Measurements from ENCODE around the gene TENM3. TPM values are rescaled to one million over a fixed set of nuclear protein-coding genes. Genes with fewer than 3 reads are reported as not detected.
"Not testable (repeated sequence)": the region's sequence is repeated elsewhere in the genome, so short reads cannot be mapped to it uniquely, and the experiment has no call there.

TENM3 gene
- total RNA-seq, 1 donor from 2014 or later, result 7.8 TPM

GRCh38 chr4:182810103-182810615 is 567.0 kb downstream of the TENM3 start:
- DNase-seq (ENCODE audit: low spot score), result no peak

GRCh38 chr4:182812916-182813315 is 569.7 kb downstream of the TENM3 start:
- DNase-seq (ENCODE audit: low spot score), result no peak

- DNase-seq (ENCODE audit: low spot score), result not testable (repeated sequence)
Observed at GRCh38 chr4:182814065-182814464, 570.9 kb downstream of the TENM3 start.

GRCh38 chr4:182818926-182819730 is 575.9 kb downstream of the TENM3 start:
- no peak for DNase-seq (ENCODE audit: low spot score)

- DNase-seq (ENCODE audit: low spot score), result no peak
Observed at GRCh38 chr4:182819751-182820150, 576.5 kb downstream of the TENM3 start.

GRCh38 chr4:182822554-182822953 is 579.4 kb downstream of the TENM3 start:
- no peak for DNase-seq (ENCODE audit: low spot score)

GRCh38 chr4:182823576-182823975 is 580.4 kb downstream of the TENM3 start:
- DNase-seq (ENCODE audit: low spot score), result no peak

GRCh38 chr4:182825003-182825402 is 581.8 kb downstream of the TENM3 start:
- DNase-seq (ENCODE audit: low spot score), result no peak

GRCh38 chr4:182825786-182826185 is 582.6 kb downstream of the TENM3 start:
- DNase-seq (ENCODE audit: low spot score), result no peak

- DNase-seq (ENCODE audit: low spot score), result no peak
Observed at GRCh38 chr4:182826391-182826790, 583.2 kb downstream of the TENM3 start.

GRCh38 chr4:182827166-182827565 is 584.0 kb downstream of the TENM3 start:
- DNase-seq (ENCODE audit: low spot score), result no peak

- DNase-seq (ENCODE audit: low spot score), result no peak
Observed at GRCh38 chr4:182827954-182828353, 584.8 kb downstream of the TENM3 start.

- no peak for DNase-seq (ENCODE audit: low spot score)
Observed at GRCh38 chr4:182828360-182829025, 585.3 kb downstream of the TENM3 start.

GRCh38 chr4:182829196-182829595 is 586.0 kb downstream of the TENM3 start:
- DNase-seq (ENCODE audit: low spot score), result no peak

- DNase-seq (ENCODE audit: low spot score), result no peak
Observed at GRCh38 chr4:182831376-182831775, 588.2 kb downstream of the TENM3 start.

- DNase-seq (ENCODE audit: low spot score), result no peak
Observed at GRCh38 chr4:182832352-182833120, 589.3 kb downstream of the TENM3 start.

GRCh38 chr4:182835006-182835740 is 592.0 kb downstream of the TENM3 start:
- DNase-seq (ENCODE audit: low spot score), result no peak

- DNase-seq (ENCODE audit: low spot score), result no peak
Observed at GRCh38 chr4:182837831-182838230, 594.6 kb downstream of the TENM3 start.

- DNase-seq (ENCODE audit: low spot score), result no peak
Observed at GRCh38 chr4:182838535-182838934, 595.3 kb downstream of the TENM3 start.

GRCh38 chr4:182839256-182839655 is 596.1 kb downstream of the TENM3 start:
- no peak for DNase-seq (ENCODE audit: low spot score)

- no peak for DNase-seq (ENCODE audit: low spot score)
Observed at GRCh38 chr4:182840108-182840507, 596.9 kb downstream of the TENM3 start.
